ENCODE data around the gene LTO1. TPM values are rescaled to one million over a fixed set of nuclear protein-coding genes. Genes with fewer than 3 reads are reported as not detected.
A peak's percentile ranks its signal among the peaks of the same experiment; 100 is the strongest.

LTO1 gene
- total and polyA plus RNA-seq, 2 of the 13 experiments (the other 11 are each of a cell fraction or from before 2014, with no cell fraction given) = 11.8 to 15.0 TPM

DNA sequence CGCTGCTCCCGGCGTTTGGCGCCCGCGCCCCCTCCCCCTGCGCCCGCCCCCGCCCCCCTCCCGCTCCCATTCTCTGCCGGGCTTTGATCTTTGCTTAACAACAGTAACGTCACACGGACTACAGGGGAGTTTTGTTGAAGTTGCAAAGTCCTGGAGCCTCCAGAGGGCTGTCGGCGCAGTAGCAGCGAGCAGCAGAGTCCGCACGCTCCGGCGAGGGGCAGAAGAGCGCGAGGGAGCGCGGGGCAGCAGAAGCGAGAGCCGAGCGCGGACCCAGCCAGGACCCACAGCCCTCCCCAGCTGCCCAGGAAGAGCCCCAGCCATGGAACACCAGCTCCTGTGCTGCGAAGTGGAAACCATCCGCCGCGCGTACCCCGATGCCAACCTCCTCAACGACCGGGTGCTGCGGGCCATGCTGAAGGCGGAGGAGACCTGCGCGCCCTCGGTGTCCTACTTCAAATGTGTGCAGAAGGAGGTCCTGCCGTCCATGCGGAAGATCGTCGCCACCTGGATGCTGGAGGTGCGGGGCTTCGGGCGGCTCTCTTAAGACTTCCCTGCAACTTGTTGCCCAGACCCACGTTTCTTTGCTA lies 34.1 kb downstream of the LTO1 start, which contains the start of gene CCND1 (continued):
- TF ChIP-seq ZNF101 (CRISPR knock-in tag; IDR thresholded peaks at IDR 0.05; ENCODE audit: borderline replicate concordance, low read depth) (no peak), TCF12 (IDR thresholded peaks at IDR 0.05) (no peak), TCF12 (CRISPR knock-in tag; IDR thresholded peaks at IDR 0.05) (0 out of 2 replicates have a peak, but pooled peaks have one; percentile 49), NKX3-1 (CRISPR knock-in tag; IDR thresholded peaks at IDR 0.05) (peak; percentile 54; the same call in 1 of the 2 replicates), NFIC (IDR thresholded peaks at IDR 0.05; ENCODE audit: low read length) (no peak), ZNF326 (CRISPR knock-in tag; IDR thresholded peaks at IDR 0.05; ENCODE audit: borderline replicate concordance) (no peak), KLF13 (CRISPR knock-in tag; IDR thresholded peaks at IDR 0.05) (no peak; the same call in 1 of the 2 replicates), SP2 (CRISPR knock-in tag; IDR thresholded peaks at IDR 0.05) (no peak), CREM (IDR thresholded peaks at IDR 0.05) (peak; percentile 70; the same call in 1 of the 2 replicates), CREM (CRISPR knock-in tag; IDR thresholded peaks at IDR 0.05) (no peak), ERF (CRISPR knock-in tag; IDR thresholded peaks at IDR 0.05) (peak; percentile 82), ZNF121 (CRISPR knock-in tag; IDR thresholded peaks at IDR 0.05) (no peak), GZF1 (CRISPR knock-in tag; IDR thresholded peaks at IDR 0.05) (peak; percentile 15; the same call in 1 of the 2 replicates), ATF7-NPFF (CRISPR knock-in tag; IDR thresholded peaks at IDR 0.05; ENCODE audit: low read depth) (peak; percentile 76), ATM (IDR thresholded peaks at IDR 0.05; ENCODE audit: borderline replicate concordance) (no peak), EP300 (IDR thresholded peaks at IDR 0.05; ENCODE audit: low read depth in 2 of 2, low read length in 2 of 2) (peak in 1 of 2 experiments; percentile 74; a peak in 2 of 4 replicates), EP300 (CRISPR knock-in tag; IDR thresholded peaks at IDR 0.05; ENCODE audit: borderline replicate concordance) (peak; percentile 40; the same call in 1 of the 2 replicates), ZNF337 (CRISPR knock-in tag; IDR thresholded peaks at IDR 0.05; ENCODE audit: borderline replicate concordance, low read depth) (no peak)
- TF ChIP-seq, protein P1, sequence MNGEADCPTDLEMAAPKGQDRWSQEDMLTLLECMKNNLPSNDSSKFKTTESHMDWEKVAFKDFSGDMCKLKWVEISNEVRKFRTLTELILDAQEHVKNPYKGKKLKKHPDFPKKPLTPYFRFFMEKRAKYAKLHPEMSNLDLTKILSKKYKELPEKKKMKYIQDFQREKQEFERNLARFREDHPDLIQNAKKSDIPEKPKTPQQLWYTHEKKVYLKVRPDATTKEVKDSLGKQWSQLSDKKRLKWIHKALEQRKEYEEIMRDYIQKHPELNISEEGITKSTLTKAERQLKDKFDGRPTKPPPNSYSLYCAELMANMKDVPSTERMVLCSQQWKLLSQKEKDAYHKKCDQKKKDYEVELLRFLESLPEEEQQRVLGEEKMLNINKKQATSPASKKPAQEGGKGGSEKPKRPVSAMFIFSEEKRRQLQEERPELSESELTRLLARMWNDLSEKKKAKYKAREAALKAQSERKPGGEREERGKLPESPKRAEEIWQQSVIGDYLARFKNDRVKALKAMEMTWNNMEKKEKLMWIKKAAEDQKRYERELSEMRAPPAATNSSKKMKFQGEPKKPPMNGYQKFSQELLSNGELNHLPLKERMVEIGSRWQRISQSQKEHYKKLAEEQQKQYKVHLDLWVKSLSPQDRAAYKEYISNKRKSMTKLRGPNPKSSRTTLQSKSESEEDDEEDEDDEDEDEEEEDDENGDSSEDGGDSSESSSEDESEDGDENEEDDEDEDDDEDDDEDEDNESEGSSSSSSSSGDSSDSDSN (CRISPR knock-in tag; IDR thresholded peaks at IDR 0.05) = peak; percentile 93
- TF ChIP-seq, protein P2, sequence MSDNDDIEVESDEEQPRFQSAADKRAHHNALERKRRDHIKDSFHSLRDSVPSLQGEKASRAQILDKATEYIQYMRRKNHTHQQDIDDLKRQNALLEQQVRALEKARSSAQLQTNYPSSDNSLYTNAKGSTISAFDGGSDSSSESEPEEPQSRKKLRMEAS (IDR thresholded peaks at IDR 0.05) = peak; percentile 70
- TF ChIP-seq, protein P3, sequence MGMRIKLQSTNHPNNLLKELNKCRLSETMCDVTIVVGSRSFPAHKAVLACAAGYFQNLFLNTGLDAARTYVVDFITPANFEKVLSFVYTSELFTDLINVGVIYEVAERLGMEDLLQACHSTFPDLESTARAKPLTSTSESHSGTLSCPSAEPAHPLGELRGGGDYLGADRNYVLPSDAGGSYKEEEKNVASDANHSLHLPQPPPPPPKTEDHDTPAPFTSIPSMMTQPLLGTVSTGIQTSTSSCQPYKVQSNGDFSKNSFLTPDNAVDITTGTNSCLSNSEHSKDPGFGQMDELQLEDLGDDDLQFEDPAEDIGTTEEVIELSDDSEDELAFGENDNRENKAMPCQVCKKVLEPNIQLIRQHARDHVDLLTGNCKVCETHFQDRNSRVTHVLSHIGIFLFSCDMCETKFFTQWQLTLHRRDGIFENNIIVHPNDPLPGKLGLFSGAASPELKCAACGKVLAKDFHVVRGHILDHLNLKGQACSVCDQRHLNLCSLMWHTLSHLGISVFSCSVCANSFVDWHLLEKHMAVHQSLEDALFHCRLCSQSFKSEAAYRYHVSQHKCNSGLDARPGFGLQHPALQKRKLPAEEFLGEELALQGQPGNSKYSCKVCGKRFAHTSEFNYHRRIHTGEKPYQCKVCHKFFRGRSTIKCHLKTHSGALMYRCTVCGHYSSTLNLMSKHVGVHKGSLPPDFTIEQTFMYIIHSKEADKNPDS (CRISPR knock-in tag; IDR thresholded peaks at IDR 0.05) = no peak
- TF ChIP-seq, protein P4, sequence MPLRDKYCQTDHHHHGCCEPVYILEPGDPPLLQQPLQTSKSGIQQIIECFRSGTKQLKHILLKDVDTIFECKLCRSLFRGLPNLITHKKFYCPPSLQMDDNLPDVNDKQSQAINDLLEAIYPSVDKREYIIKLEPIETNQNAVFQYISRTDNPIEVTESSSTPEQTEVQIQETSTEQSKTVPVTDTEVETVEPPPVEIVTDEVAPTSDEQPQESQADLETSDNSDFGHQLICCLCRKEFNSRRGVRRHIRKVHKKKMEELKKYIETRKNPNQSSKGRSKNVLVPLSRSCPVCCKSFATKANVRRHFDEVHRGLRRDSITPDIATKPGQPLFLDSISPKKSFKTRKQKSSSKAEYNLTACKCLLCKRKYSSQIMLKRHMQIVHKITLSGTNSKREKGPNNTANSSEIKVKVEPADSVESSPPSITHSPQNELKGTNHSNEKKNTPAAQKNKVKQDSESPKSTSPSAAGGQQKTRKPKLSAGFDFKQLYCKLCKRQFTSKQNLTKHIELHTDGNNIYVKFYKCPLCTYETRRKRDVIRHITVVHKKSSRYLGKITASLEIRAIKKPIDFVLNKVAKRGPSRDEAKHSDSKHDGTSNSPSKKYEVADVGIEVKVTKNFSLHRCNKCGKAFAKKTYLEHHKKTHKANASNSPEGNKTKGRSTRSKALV (CRISPR knock-in tag; IDR thresholded peaks at IDR 0.05) = peak; percentile 94
- TF ChIP-seq, protein P5, sequence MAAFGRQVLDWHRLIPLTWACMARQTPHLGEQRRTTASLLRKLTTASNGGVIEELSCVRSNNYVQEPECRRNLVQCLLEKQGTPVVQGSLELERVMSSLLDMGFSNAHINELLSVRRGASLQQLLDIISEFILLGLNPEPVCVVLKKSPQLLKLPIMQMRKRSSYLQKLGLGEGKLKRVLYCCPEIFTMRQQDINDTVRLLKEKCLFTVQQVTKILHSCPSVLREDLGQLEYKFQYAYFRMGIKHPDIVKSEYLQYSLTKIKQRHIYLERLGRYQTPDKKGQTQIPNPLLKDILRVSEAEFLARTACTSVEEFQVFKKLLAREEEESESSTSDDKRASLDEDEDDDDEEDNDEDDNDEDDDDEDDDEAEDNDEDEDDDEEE (CRISPR knock-in tag; IDR thresholded peaks at IDR 0.05) = no peak

All from HepG2 (cell line).